Neural cell (in vitro differentiated cells): ENCODE data around the gene DRD4. TPM values are rescaled to one million over a fixed set of nuclear protein-coding genes. Genes with fewer than 3 reads are reported as not detected.

Experiments
- H2AFZ ChIP-seq: fragments of 200-600, 300-800 bp; sonication (generic), shearing (Covaris generic); 2 replicates; pipeline ENCODE4 v1.6.0; 2014; ENCODE audit warnings: low read depth, mild to moderate bottlenecking, antibody characterized with exemption, low read length, moderate library complexity
- H3F3A ChIP-seq: fragments of 200-600 bp; shearing (Covaris generic); 2 replicates; pipeline ENCODE4 v1.6.1; 2016; ENCODE audit warnings: mild to moderate bottlenecking, moderate library complexity, mixed read lengths, antibody characterized with exemption, low read length; ENCODE audit not compliant: insufficient read depth, poor library complexity, severe bottlenecking
- H3K27ac ChIP-seq: fragments of 200-600, 300-800 bp; sonication (generic), shearing (Covaris generic); 2 replicates; pipeline ENCODE4 v1.5.1; 2014; ENCODE audit warnings: mild to moderate bottlenecking, low read length, moderate library complexity
- H3K27me3 ChIP-seq: fragments of 300-800, 200-600 bp; sonication (generic), shearing (Covaris generic); 2 replicates; pipeline ENCODE4 v1.6.0; 2014; ENCODE audit warnings: mild to moderate bottlenecking, low read depth, low read length, moderate library complexity; ENCODE audit not compliant: insufficient read depth
- H3K36me3 ChIP-seq: fragments of 300-800, 200-600 bp; sonication (generic), shearing (Covaris generic); 2 replicates; pipeline ENCODE4 v1.5.1; 2014; ENCODE audit warnings: mild to moderate bottlenecking, antibody characterized with exemption, low read length, moderate library complexity; ENCODE audit not compliant: insufficient read depth
- H3K4me2 ChIP-seq: fragments of 300-800, 200-600 bp; sonication (generic), shearing (Covaris generic); 2 replicates; pipeline ENCODE4 v1.6.0; 2014; ENCODE audit warnings: mild to moderate bottlenecking, low read length
- H3K4me3 ChIP-seq: fragments of 300-800, 200-600 bp; sonication (generic), shearing (Covaris generic); 2 replicates; pipeline ENCODE4 v1.5.1; 2014; ENCODE audit warnings: mild to moderate bottlenecking, low read length, moderate library complexity
- H3K79me2 ChIP-seq: fragments of 200-600 bp; shearing (Covaris generic); replicated peaks from 2 replicates; pipeline ENCODE4 v1.6.0; 2014; ENCODE audit warnings: mild to moderate bottlenecking, low read length, moderate library complexity; ENCODE audit not compliant: insufficient read depth
- H3K9ac ChIP-seq: fragments of 300-800, 200-600 bp; sonication (generic), shearing (Covaris generic); 2 replicates; pipeline ENCODE4 v1.6.1; 2016; ENCODE audit warnings: mild to moderate bottlenecking, low read length, mixed read lengths
- H3K9me2 ChIP-seq: fragments of 200-600 bp; shearing (Covaris generic); 2 replicates; pipeline ENCODE4 v1.6.1; 2016; ENCODE audit warnings: mild to moderate bottlenecking, low read length, mixed read lengths; ENCODE audit not compliant: insufficient read depth
- H3K9me3 ChIP-seq: fragments of 200-600, 300-800 bp; sonication (generic), shearing (Covaris generic); 2 replicates; pipeline ENCODE4 v1.6.1; 2016; ENCODE audit warnings: mild to moderate bottlenecking, mixed run types, low read length, moderate library complexity, mixed read lengths
- H4K20me1 ChIP-seq: fragments of 200-600 bp; shearing (Covaris generic); 2 replicates; pipeline ENCODE4 v1.6.1; 2016; ENCODE audit warnings: mild to moderate bottlenecking, mixed run types; ENCODE audit not compliant: insufficient read depth
- EP300 ChIP-seq: fragments of 450-650 bp; conservative IDR thresholded peaks from 2 replicates; pipeline ENCODE4 v1.6.1; 2014; ENCODE audit warnings: antibody characterized with exemption, mild to moderate bottlenecking, moderate library complexity; ENCODE audit not compliant: poor library complexity, severe bottlenecking
- EZH2 ChIP-seq: fragments of 200-600, 300-800 bp; shearing (Covaris generic), sonication (generic); IDR thresholded peaks from 2 replicates; pipeline ENCODE4 v1.6.1; 2014; ENCODE audit warnings: antibody characterized with exemption, low read length, borderline replicate concordance, mild to moderate bottlenecking; ENCODE audit not compliant: insufficient read depth, poor library complexity, severe bottlenecking
- MXI1 ChIP-seq: fragments of 450-650 bp; conservative IDR thresholded peaks from 2 replicates; pipeline ENCODE4 v1.6.1; 2014; ENCODE audit warnings: antibody characterized with exemption, mild to moderate bottlenecking; ENCODE audit not compliant: poor library complexity, severe bottlenecking
- POLR2AphosphoS5 ChIP-seq: IDR thresholded peaks from 2 replicates; pipeline ENCODE4 v1.6.1; 2012
- RAD21 ChIP-seq: fragments of 450-650 bp; conservative IDR thresholded peaks from 2 replicates; pipeline ENCODE4 v1.6.1; 2014; ENCODE audit warnings: antibody characterized with exemption, mild to moderate bottlenecking, moderate library complexity
- SMC3 ChIP-seq: fragments of 450-650 bp; conservative IDR thresholded peaks from 2 replicates; pipeline ENCODE4 v1.6.1; 2014; ENCODE audit warnings: antibody characterized with exemption, mild to moderate bottlenecking, moderate library complexity; ENCODE audit not compliant: poor library complexity
- TAF1 ChIP-seq: IDR thresholded peaks from 2 replicates; pipeline ENCODE4 v1.6.1; 2012; ENCODE audit warnings: low read depth
- polyA plus RNA-seq: library from polyadenylated mRNA; depleted of rRNA; stranded (reverse); fragments of >200 nt; gene quantifications from 2 replicates; pipeline ENCODE4 v1.2.3, GENCODE V29; 2014
- TF ChIP-seq, protein P1 (sequence below): fragments of 450-650 bp; IDR thresholded peaks from 2 replicates; pipeline ENCODE4 v1.5.1; 2014; ENCODE audit warnings: antibody characterized with exemption, mild to moderate bottlenecking, moderate library complexity; ENCODE audit not compliant: poor library complexity, severe bottlenecking
- TF ChIP-seq, protein P2 (sequence below): IDR thresholded peaks from 2 replicates; pipeline ENCODE4 v1.6.1; 2012; ENCODE audit warnings: borderline replicate concordance

Gene DRD4
- polyA plus RNA-seq, 1 donor from 2014 or later: not detected

- Histone ChIP-seq H3K9me3 (no peaks in the 10 kb centered on the region), H3K4me2 (no peak overlapping the region), H2AFZ (no peak overlapping the region), H3K4me3 (no peak overlapping the region), H3F3A (no peaks in the 10 kb centered on the region), H3K9ac (no peak overlapping the region), H3K27ac (no peak overlapping the region), H3K9me2 (no peaks in the 10 kb centered on the region), H3K27me3 (no peaks in the 10 kb centered on the region), H3K36me3 (no peaks in the 10 kb centered on the region), H3K79me2 (no peaks in the 10 kb centered on the region), H4K20me1 (no peaks in the 10 kb centered on the region)
- TF ChIP-seq EZH2 (no peak), POLR2AphosphoS5 (no peak), EP300 (no peak), MXI1 (no peak), RAD21 (no peak), TAF1 (no peak), SMC3 (no peak)
- TF ChIP-seq, protein P1, sequence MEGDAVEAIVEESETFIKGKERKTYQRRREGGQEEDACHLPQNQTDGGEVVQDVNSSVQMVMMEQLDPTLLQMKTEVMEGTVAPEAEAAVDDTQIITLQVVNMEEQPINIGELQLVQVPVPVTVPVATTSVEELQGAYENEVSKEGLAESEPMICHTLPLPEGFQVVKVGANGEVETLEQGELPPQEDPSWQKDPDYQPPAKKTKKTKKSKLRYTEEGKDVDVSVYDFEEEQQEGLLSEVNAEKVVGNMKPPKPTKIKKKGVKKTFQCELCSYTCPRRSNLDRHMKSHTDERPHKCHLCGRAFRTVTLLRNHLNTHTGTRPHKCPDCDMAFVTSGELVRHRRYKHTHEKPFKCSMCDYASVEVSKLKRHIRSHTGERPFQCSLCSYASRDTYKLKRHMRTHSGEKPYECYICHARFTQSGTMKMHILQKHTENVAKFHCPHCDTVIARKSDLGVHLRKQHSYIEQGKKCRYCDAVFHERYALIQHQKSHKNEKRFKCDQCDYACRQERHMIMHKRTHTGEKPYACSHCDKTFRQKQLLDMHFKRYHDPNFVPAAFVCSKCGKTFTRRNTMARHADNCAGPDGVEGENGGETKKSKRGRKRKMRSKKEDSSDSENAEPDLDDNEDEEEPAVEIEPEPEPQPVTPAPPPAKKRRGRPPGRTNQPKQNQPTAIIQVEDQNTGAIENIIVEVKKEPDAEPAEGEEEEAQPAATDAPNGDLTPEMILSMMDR: no peak
- TF ChIP-seq, protein P2, sequence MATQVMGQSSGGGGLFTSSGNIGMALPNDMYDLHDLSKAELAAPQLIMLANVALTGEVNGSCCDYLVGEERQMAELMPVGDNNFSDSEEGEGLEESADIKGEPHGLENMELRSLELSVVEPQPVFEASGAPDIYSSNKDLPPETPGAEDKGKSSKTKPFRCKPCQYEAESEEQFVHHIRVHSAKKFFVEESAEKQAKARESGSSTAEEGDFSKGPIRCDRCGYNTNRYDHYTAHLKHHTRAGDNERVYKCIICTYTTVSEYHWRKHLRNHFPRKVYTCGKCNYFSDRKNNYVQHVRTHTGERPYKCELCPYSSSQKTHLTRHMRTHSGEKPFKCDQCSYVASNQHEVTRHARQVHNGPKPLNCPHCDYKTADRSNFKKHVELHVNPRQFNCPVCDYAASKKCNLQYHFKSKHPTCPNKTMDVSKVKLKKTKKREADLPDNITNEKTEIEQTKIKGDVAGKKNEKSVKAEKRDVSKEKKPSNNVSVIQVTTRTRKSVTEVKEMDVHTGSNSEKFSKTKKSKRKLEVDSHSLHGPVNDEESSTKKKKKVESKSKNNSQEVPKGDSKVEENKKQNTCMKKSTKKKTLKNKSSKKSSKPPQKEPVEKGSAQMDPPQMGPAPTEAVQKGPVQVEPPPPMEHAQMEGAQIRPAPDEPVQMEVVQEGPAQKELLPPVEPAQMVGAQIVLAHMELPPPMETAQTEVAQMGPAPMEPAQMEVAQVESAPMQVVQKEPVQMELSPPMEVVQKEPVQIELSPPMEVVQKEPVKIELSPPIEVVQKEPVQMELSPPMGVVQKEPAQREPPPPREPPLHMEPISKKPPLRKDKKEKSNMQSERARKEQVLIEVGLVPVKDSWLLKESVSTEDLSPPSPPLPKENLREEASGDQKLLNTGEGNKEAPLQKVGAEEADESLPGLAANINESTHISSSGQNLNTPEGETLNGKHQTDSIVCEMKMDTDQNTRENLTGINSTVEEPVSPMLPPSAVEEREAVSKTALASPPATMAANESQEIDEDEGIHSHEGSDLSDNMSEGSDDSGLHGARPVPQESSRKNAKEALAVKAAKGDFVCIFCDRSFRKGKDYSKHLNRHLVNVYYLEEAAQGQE: no peak
Observed at GRCh38 chr11:616320-617198, 20.5 kb upstream of the DRD4 start.

DNA sequence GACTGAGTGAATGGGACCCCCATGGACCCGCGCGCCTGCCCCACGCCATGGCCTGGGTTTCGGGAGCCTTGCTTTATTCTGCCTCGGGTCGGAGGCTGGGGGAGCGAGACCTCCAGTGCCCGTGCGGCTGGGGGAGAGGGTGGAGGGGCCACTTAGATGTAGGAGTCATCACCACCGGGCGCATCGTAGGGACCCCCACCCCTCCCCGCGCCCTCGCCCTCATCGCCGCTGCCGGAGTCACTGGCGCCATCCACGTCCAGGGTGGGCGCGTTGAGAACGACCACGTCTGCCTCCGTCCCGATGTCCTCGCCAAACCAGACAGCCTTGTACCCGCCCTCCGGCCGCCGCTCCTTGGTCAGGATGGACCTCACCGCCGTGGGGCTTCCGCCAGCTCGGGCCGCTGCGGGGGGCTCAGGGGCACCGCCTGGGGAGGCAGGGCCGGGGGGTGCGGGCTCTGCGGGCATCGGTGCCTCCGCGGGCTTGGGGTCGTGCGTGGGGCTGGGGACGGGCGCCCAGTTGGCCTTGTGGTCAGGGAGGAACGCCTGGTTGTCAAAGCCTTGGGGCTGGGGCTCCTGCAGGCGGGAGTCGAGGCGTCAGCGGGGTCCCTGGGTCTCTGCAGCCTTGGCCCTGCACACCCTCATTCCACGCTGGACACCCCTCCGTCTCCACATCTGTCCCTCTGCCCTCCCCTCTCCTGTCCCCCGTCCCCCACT, 19.7 kb upstream of the DRD4 start:
- Histone ChIP-seq H3F3A (no peaks in the 10 kb centered on the region), H3K9ac (no peak overlapping the region), H3K9me2 (no peaks in the 10 kb centered on the region), H4K20me1 (no peaks in the 10 kb centered on the region), H3K27ac (no peak overlapping the region), H3K9me3 (no peaks in the 10 kb centered on the region), H2AFZ (no peak overlapping the region), H3K4me3 (no peak overlapping the region), H3K36me3 (no peaks in the 10 kb centered on the region), H3K79me2 (no peaks in the 10 kb centered on the region), H3K4me2 (no peak overlapping the region), H3K27me3 (no peaks in the 10 kb centered on the region)
- TF ChIP-seq EZH2 (no peak), RAD21 (no peak), MXI1 (no peak), EP300 (no peak), SMC3 (no peak), POLR2AphosphoS5 (no peak), TAF1 (no peak)
- TF ChIP-seq, protein P1: no peak
- TF ChIP-seq, protein P2: no peak
